Measurements from ENCODE around the gene EXOSC10.
"Not testable (repeated sequence)": the region's sequence is repeated elsewhere in the genome, so short reads cannot be mapped to it uniquely, and the experiment has no call there.

EXOSC10 gene

GRCh38 chr1:11107599-11107998, 7.9 kb upstream of the EXOSC10 start:
- DNase-seq, result no peak

DNA sequence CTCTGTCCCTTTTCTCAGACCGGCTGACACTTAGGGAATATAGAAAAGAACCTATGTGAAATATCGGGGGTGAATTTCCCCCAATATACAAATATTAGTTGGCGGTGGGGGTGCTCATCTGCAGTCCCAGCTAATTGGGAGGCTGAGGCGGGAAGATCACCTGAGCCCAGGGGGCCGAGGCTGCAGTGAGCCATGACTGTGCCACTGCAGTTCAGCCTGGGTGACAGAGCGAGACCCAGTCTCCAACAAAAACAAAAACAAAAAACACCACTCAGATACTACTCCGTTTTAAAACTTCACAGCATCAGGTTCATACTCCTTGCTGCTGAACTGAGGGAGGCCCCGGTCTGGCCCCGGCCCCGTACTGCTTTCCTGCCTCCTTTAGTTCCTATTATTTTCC, 5.9 kb upstream of the EXOSC10 start:
- no peak for DNase-seq

DNA sequence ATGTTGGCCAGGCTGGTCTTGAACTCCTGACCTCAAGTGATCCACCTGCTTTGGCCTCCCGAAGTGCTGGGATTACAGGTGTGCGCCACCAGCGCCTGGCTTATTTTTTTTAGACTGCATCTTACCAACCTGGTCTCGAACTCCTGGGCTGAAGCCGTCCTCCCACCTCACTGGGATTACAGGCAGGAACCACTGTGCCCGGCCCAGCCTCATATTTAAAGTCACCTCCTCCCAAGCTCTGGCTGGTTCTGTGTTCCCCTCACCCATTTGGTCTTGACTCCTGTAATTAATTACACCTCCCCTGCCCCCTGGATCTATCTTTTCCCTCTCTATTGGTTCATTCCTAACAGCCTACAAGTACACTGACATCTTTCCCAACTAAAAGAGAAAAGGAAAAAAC, 1.7 kb upstream of the EXOSC10 start:
- no peak for DNase-seq

- not testable (repeated sequence) for DNase-seq
Observed at GRCh38 chr1:11100806-11101205, 1.1 kb upstream of the EXOSC10 start.

- no peak for DNase-seq
Observed at GRCh38 chr1:11100149-11100493, 452 bp upstream of the EXOSC10 start.

GRCh38 chr1:11098931-11099309, 749 bp downstream of the EXOSC10 start:
- no peak for DNase-seq

- not testable (repeated sequence) for DNase-seq
Observed at GRCh38 chr1:11083784-11084183, 15.9 kb downstream of the EXOSC10 start.

- no peak for DNase-seq
Observed at GRCh38 chr1:11080931-11081330, 18.7 kb downstream of the EXOSC10 start.

- DNase-seq, result no peak
Observed at GRCh38 chr1:11078631-11079030, 21.0 kb downstream of the EXOSC10 start.

DNA sequence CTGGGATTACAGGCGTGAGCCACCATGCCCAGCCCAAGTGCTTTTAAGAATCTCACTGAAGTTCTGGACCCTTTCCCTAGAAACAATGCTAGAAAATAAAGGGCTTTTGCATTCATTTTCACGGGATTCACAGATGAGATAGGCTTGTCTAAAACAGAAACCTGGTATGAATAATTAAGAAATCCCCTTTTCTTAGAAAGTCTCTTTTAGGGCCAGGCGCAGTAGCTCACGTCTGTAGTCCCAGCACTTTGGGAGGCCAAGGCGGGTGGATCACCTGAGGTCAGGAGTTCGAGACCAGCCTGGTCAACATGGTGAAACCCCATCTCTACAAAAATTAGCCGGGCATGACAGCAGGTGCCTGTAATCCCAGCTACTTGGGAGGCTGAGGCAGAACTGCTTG, 26.3 kb downstream of the EXOSC10 start:
- DNase-seq, result not testable (repeated sequence)

- no peak for DNase-seq
Observed at GRCh38 chr1:11072216-11072917, 27.3 kb downstream of the EXOSC10 start.

- no peak for DNase-seq
Observed at GRCh38 chr1:11071463-11072215, 28.0 kb downstream of the EXOSC10 start.

DNA sequence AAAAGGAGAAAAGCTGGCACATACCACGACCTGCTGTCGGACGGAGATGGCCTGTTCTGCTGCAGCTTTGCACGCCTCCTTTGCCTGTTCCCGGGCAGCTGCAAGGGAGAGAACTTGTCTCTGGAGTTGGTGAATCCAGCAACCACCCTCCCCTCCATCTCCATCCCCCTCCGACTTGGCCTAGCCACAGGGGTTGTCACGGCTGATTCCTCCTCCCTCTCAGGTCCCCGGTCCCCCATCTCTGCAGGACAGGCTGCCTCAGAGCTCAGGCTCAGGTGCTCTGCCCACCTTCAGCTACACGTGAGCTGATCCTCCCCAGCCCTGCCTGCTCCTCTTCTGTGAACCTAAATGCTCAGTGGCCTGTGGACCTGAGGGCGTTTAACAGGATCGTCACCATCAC, 28.8 kb downstream of the EXOSC10 start:
- DNase-seq, result no peak

GRCh38 chr1:11068600-11069473, 30.8 kb downstream of the EXOSC10 start:
- DNase-seq, result no peak

DNA sequence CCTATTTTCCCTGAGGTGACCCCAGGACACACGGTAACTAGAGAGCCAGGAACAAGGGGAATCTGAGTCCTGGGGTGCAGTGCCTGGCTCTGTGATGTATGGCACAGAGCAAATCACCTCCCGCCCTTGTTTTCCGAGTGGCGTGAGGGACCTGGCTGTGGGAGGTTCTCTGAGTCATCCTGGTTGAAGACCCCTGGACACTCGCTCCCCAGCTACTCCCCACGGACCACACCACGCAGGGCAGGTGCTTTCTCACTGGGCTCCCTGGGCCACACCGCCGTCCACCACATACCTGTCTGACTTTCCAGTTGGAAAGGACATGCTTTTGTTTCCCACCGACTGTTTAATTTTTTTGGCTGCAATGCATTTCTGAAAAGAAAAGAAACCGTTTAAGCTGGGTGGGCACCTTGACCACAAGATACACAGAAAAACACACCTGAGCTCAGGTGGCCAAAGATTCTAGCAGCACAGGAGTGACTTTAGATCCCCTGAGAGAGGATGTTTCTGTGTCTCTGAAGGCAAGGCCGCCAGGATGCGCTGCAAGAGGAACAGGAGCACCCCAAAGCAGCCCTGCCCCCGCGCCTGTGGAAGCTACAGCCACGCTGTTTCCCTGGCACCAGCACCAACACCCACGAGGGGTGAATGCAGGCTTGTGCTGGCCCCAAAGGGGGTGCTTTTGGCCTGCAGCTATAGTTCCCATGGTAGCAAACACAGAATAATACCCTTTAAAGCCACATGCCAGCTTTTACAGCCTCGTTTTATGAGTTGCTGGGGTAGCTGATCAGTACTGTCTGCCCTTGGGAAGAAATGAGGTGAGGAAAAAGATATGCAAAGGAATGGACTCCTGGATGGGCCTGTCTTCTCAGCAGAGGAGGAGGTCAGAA, 31.7 kb downstream of the EXOSC10 start:
- DNase-seq, result no peak

- DNase-seq, result no peak
Observed at GRCh38 chr1:11065796-11066195, 33.9 kb downstream of the EXOSC10 start.

DNA sequence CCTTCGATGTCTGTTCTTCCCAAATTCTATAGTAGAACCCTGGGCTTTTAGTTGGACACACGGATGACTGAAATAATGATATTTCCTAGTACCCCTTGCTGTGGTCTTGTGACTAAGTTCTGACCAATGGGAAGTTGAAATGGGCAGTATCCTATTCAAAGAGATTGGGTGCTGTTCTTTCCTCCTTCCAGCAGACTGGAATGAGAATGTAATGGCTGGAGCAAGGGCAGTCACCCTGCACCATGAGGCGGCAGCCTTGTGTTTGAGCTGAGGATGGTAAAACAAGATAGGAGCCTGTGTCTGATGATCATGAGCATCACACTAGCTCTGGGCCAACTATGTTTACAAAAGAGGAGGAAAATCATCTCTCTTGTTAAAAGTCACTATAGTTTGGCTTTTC, 34.7 kb downstream of the EXOSC10 start:
- no peak for DNase-seq

GRCh38 chr1:11063937-11064537, 35.6 kb downstream of the EXOSC10 start:
- DNase-seq, result not testable (repeated sequence)

GRCh38 chr1:11062965-11063401, 36.7 kb downstream of the EXOSC10 start:
- DNase-seq, result peak; percentile 52

- no peak for DNase-seq
Observed at GRCh38 chr1:11061652-11062365, 37.9 kb downstream of the EXOSC10 start.
